H9 (cell line): ENCODE data around the gene G3BP1. TPM values are rescaled to one million over a fixed set of nuclear protein-coding genes. Genes with fewer than 3 reads are reported as not detected.

Experiments used
- DNase-seq: peaks from one replicate; pipeline ENCODE4 v3.0.0-alpha.2; 2017
- H2AFZ ChIP-seq: one replicate; pipeline ENCODE4 v1.6.1; 2013; ENCODE audit warnings: mild to moderate bottlenecking, low read length, control low read depth, moderate library complexity
- H2AK5ac ChIP-seq: 2 replicates; pipeline ENCODE4 v1.6.1; 2013; ENCODE audit warnings: low read length, control low read depth, mixed read lengths; ENCODE audit not compliant: insufficient read length
- H2BK120ac ChIP-seq: one replicate; pipeline ENCODE4 v1.6.1; 2013; ENCODE audit warnings: low read depth, mild to moderate bottlenecking, low read length, control low read depth, inconsistent platforms; ENCODE audit not compliant: poor library complexity, severe bottlenecking
- H2BK12ac ChIP-seq: 2 replicates; pipeline ENCODE4 v1.6.1; 2013; ENCODE audit warnings: low read length, control low read depth, mixed read lengths, low read depth; ENCODE audit not compliant: insufficient read length
- H2BK15ac ChIP-seq: 2 replicates; pipeline ENCODE4 v1.6.1; 2013; ENCODE audit warnings: low read depth, low read length, control low read depth
- H2BK20ac ChIP-seq: one replicate; pipeline ENCODE4 v1.6.1; 2013; ENCODE audit warnings: low read depth, mild to moderate bottlenecking, low read length, control low read depth, inconsistent platforms; ENCODE audit not compliant: poor library complexity, severe bottlenecking
- H2BK5ac ChIP-seq: 2 replicates; pipeline ENCODE4 v1.6.1; 2013; ENCODE audit warnings: low read length, control low read depth, mixed read lengths; ENCODE audit not compliant: insufficient read length
- H3K14ac ChIP-seq: 2 replicates; pipeline ENCODE4 v1.6.1; 2013; ENCODE audit warnings: low read length, control low read depth; ENCODE audit not compliant: insufficient read depth
- H3K18ac ChIP-seq: 2 replicates; pipeline ENCODE4 v1.6.1; 2013; ENCODE audit warnings: low read depth, mild to moderate bottlenecking, mixed read lengths, low read length, control low read depth; ENCODE audit not compliant: insufficient read length
- H3K23ac ChIP-seq: 2 replicates; pipeline ENCODE4 v1.6.1; 2013; ENCODE audit warnings: low read length, control low read depth, mixed read lengths, low read depth; ENCODE audit not compliant: insufficient read length
- H3K23me2 ChIP-seq: 2 replicates; pipeline ENCODE4 v1.6.1; 2013; ENCODE audit warnings: low read depth, mild to moderate bottlenecking, mixed read lengths, low read length, control low read depth; ENCODE audit not compliant: insufficient read length, poor library complexity, severe bottlenecking
- H3K27ac ChIP-seq: 2 replicates; pipeline ENCODE4 v1.5.1; 2013; ENCODE audit warnings: low read length, control low read depth, mixed read lengths, low read depth; ENCODE audit not compliant: insufficient read length
- H3K27me3 ChIP-seq: 2 replicates; pipeline ENCODE4 v1.6.1; 2013; ENCODE audit warnings: low read length, control low read depth, inconsistent platforms; ENCODE audit not compliant: insufficient read depth
- H3K4ac ChIP-seq: 2 replicates; pipeline ENCODE4 v1.6.1; 2013; ENCODE audit warnings: low read depth, mild to moderate bottlenecking, control low read depth, inconsistent platforms, low read length, moderate library complexity
- H3K4me1 ChIP-seq: 2 replicates; pipeline ENCODE4 v1.6.1; 2013; ENCODE audit warnings: low read length, control low read depth, inconsistent platforms; ENCODE audit not compliant: insufficient read depth
- H3K4me2 ChIP-seq: 2 replicates; pipeline ENCODE4 v1.6.1; 2013; ENCODE audit warnings: low read length, control low read depth, mixed read lengths; ENCODE audit not compliant: insufficient read length, insufficient read depth
- H3K56ac ChIP-seq: 2 replicates; pipeline ENCODE4 v1.6.1; 2013; ENCODE audit warnings: low read depth, mild to moderate bottlenecking, mixed read lengths, low read length, control low read depth; ENCODE audit not compliant: insufficient read length
- H3K79me1 ChIP-seq: 2 replicates; pipeline ENCODE4 v1.6.1; 2013; ENCODE audit warnings: low read depth, mild to moderate bottlenecking, moderate library complexity, low read length, control low read depth, inconsistent platforms; ENCODE audit not compliant: insufficient read depth, poor library complexity, severe bottlenecking
- H3K79me2 ChIP-seq: 2 replicates; pipeline ENCODE4 v1.6.1; 2013; ENCODE audit warnings: low read length, control low read depth, inconsistent platforms; ENCODE audit not compliant: insufficient read depth
- H3K9ac ChIP-seq: 2 replicates; pipeline ENCODE4 v1.6.1; 2013; ENCODE audit warnings: low read length, control low read depth, mixed read lengths; ENCODE audit not compliant: insufficient read length; ENCODE audit errors: extremely low read depth
- H3K9me3 ChIP-seq: one replicate; pipeline ENCODE4 v1.6.1; 2013; ENCODE audit warnings: low read depth, low read length, inconsistent platforms; ENCODE audit not compliant: control insufficient read depth
- H3T11ph ChIP-seq: one replicate; pipeline ENCODE4 v1.6.1; 2013; ENCODE audit warnings: mild to moderate bottlenecking, low read length, control low read depth, inconsistent platforms
- H4K20me1 ChIP-seq: one replicate; pipeline ENCODE4 v1.6.1; 2013; ENCODE audit not compliant: control insufficient read depth, insufficient read length, insufficient read depth
- H4K5ac ChIP-seq: 2 replicates; pipeline ENCODE4 v1.6.1; 2013; ENCODE audit warnings: low read depth, mild to moderate bottlenecking, mixed read lengths, low read length, control low read depth; ENCODE audit not compliant: insufficient read length
- H4K8ac ChIP-seq: replicated peaks from 2 replicates; pipeline ENCODE4 v1.6.1; 2013; ENCODE audit warnings: low read length, control low read depth, mixed read lengths, low read depth; ENCODE audit not compliant: insufficient read length
- H4K91ac ChIP-seq: 2 replicates; pipeline ENCODE4 v1.6.1; 2013; ENCODE audit warnings: low read depth, mild to moderate bottlenecking, moderate library complexity, mixed read lengths, low read length, control low read depth; ENCODE audit not compliant: insufficient read length
- H3K27ac Mint-ChIP-seq, 3 experiments: 2 replicates in 2 of 3; 3 replicates in 1 of 3; pipeline ENCODE4 v1.8.0; 2020 to 2021; ENCODE audit warnings: mixed read lengths in 3 of 3, mild to moderate bottlenecking in 1 of 3, moderate library complexity in 1 of 3
- H3K27me3 Mint-ChIP-seq: 2 replicates; pipeline ENCODE4 v1.8.0; 2021; ENCODE audit warnings: low read depth, mild to moderate bottlenecking, moderate library complexity, mixed read lengths
- H3K36me3 Mint-ChIP-seq, 3 experiments: 2 replicates in 2 of 3; 3 replicates in 1 of 3; pipeline ENCODE4 v1.8.0; 2020 to 2021; ENCODE audit warnings: low read depth in 3 of 3, mixed read lengths in 3 of 3; ENCODE audit not compliant: insufficient read depth in 1 of 3
- H3K4me1 Mint-ChIP-seq, 2 experiments: 2 replicates each; pipeline ENCODE4 v1.8.0; 2020; ENCODE audit warnings: mixed read lengths in 2 of 2
- H3K4me3 Mint-ChIP-seq, 2 experiments: 2 replicates in 1 of 2; 3 replicates in 1 of 2; pipeline ENCODE4 v1.8.0; 2020 to 2021; ENCODE audit warnings: mild to moderate bottlenecking in 2 of 2, mixed read lengths in 2 of 2, moderate library complexity in 1 of 2
- H3K9me3 Mint-ChIP-seq, 2 experiments: 2 replicates in 1 of 2; 3 replicates in 1 of 2; pipeline ENCODE4 v1.8.0; 2020; ENCODE audit warnings: mild to moderate bottlenecking in 2 of 2, mixed read lengths in 2 of 2, moderate library complexity in 1 of 2
- total RNA-seq: library from RNA; stranded (reverse); gene quantifications from 2 replicates; pipeline ENCODE4 v1.2.1, GENCODE V29; 2021
- TF ChIP-seq, protein P1 (sequence below): fragments of 200-600 bp; sonication (generic); conservative IDR thresholded peaks from 3 replicates; pipeline ENCODE4 v1.8.0; 2021; ENCODE audit warnings: antibody characterized with exemption, mild to moderate bottlenecking

The G3BP1 gene
- total RNA-seq, 1 experiment from 2014 or later: 439 TPM

DNA sequence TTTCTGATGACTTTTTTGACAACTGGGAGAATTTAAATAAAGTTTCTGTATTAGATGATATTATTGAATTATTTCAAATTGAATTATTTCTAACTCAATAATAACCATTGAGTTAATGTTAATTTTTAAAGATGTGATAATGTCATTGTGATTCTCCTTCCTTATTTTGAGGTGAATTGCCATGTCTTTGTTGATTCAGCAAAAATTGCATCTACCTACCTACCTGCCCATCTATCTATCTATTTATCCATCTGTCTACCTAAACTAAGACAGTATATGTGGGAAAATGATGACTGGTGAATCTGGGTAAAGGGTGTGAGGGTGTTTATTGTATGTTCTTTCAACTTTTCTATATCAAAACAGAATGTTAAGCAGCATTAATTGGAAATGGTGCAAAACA is 75.0 kb downstream of the G3BP1 start:
- DNase-seq: no peak
- H3K27me3 ChIP-seq: no peaks in the 10 kb centered on the region
- no peaks in the 10 kb centered on the region for H3K9me3 ChIP-seq
- H4K91ac ChIP-seq: no peak overlapping the region
- H2BK5ac ChIP-seq: no peak overlapping the region
- H2BK120ac ChIP-seq: no peak overlapping the region
- no peak overlapping the region for H4K8ac ChIP-seq
- no peaks in the 10 kb centered on the region for H4K20me1 ChIP-seq
- H2BK15ac ChIP-seq: no peak overlapping the region
- no peaks in the 10 kb centered on the region for H3K79me2 ChIP-seq
- H3K23me2 ChIP-seq: no peaks in the 10 kb centered on the region
- H3K4ac ChIP-seq: no peak overlapping the region
- no peak overlapping the region for H3K23ac ChIP-seq
- no peaks in the 10 kb centered on the region for H3K79me1 ChIP-seq
- H2BK12ac ChIP-seq: no peak overlapping the region
- no peak overlapping the region for H3K4me3 Mint-ChIP-seq
- no peak overlapping the region for H3K27ac ChIP-seq
- no peak overlapping the region for H2BK20ac ChIP-seq
- H3K56ac ChIP-seq: no peak overlapping the region
- H3K4me1 Mint-ChIP-seq: no peaks in the 10 kb centered on the region
- no peak overlapping the region for H4K5ac ChIP-seq
- H3K27me3 Mint-ChIP-seq: peaks cover 4% of the 10 kb centered on the region; the same call in 1 of the 2 replicates
- no peaks in the 10 kb centered on the region for H3K4me1 ChIP-seq
- no peaks in the 10 kb centered on the region for H3K36me3 Mint-ChIP-seq
- no peak overlapping the region for H2AK5ac ChIP-seq
- H3K4me2 ChIP-seq: no peak overlapping the region
- H2AFZ ChIP-seq: no peak overlapping the region
- no peak overlapping the region for H3K14ac ChIP-seq
- no peak overlapping the region for H3K18ac ChIP-seq
- no peak overlapping the region for H3K27ac Mint-ChIP-seq
- H3T11ph ChIP-seq: no peak overlapping the region
- H3K9me3 Mint-ChIP-seq: peaks cover 3 to 4% of the 10 kb centered on the region in 2 experiments; a peak in 2 of 5 replicates
- TF ChIP-seq, protein P1, sequence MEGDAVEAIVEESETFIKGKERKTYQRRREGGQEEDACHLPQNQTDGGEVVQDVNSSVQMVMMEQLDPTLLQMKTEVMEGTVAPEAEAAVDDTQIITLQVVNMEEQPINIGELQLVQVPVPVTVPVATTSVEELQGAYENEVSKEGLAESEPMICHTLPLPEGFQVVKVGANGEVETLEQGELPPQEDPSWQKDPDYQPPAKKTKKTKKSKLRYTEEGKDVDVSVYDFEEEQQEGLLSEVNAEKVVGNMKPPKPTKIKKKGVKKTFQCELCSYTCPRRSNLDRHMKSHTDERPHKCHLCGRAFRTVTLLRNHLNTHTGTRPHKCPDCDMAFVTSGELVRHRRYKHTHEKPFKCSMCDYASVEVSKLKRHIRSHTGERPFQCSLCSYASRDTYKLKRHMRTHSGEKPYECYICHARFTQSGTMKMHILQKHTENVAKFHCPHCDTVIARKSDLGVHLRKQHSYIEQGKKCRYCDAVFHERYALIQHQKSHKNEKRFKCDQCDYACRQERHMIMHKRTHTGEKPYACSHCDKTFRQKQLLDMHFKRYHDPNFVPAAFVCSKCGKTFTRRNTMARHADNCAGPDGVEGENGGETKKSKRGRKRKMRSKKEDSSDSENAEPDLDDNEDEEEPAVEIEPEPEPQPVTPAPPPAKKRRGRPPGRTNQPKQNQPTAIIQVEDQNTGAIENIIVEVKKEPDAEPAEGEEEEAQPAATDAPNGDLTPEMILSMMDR: no peak
- no peak overlapping the region for H3K9ac ChIP-seq
